HL-60 (cell line): Measurements from ENCODE around the gene UVSSA.

ENCODE experiments used
- DNase-seq, 2 experiments: peaks; one replicate each; pipeline ENCODE4 v3.0.0-alpha.2; 2010 to 2020; ENCODE audit warnings: low read depth in 1 of 2, low spot score in 1 of 2
- H3K27ac ChIP-seq: fragments of 250-450 bp; sonication (Bioruptor Pico); replicated peaks from 2 replicates; pipeline ENCODE4 v1.5.1; 2020; ENCODE audit warnings: mild to moderate bottlenecking, moderate library complexity
- H3K27me3 ChIP-seq: fragments of 250-450 bp; sonication (Bioruptor Pico); 2 replicates; pipeline ENCODE4 v1.5.1; 2021; ENCODE audit warnings: mild to moderate bottlenecking, moderate library complexity; ENCODE audit not compliant: insufficient read depth, poor library complexity, severe bottlenecking
- H3K4me3 ChIP-seq: replicated peaks from 2 replicates; pipeline ENCODE4 v1.5.1; 2011; ENCODE audit warnings: mild to moderate bottlenecking, control low read depth, low read length; ENCODE audit not compliant: insufficient read depth
- GABPA ChIP-seq: IDR thresholded peaks from 2 replicates; pipeline ENCODE4 v1.6.1; 2012; ENCODE audit warnings: low read depth
- POLR2AphosphoS5 ChIP-seq: IDR thresholded peaks from 2 replicates; pipeline ENCODE4 v1.6.1; 2012; ENCODE audit warnings: low read depth
- REST ChIP-seq: IDR thresholded peaks from 2 replicates; pipeline ENCODE4 v1.6.1; 2012; ENCODE audit warnings: low read depth; ENCODE audit not compliant: insufficient replicate concordance
- SPI1 ChIP-seq: IDR thresholded peaks from 2 replicates; pipeline ENCODE4 v1.6.1; 2012; ENCODE audit warnings: low read depth, mild to moderate bottlenecking, borderline replicate concordance
- TF ChIP-seq, protein P1 (sequence below): IDR thresholded peaks from one replicate; pipeline ENCODE4 v1.5.1; 2011; ENCODE audit warnings: low read length, control low read depth, inconsistent platforms; ENCODE audit not compliant: insufficient read depth

UVSSA gene

DNA sequence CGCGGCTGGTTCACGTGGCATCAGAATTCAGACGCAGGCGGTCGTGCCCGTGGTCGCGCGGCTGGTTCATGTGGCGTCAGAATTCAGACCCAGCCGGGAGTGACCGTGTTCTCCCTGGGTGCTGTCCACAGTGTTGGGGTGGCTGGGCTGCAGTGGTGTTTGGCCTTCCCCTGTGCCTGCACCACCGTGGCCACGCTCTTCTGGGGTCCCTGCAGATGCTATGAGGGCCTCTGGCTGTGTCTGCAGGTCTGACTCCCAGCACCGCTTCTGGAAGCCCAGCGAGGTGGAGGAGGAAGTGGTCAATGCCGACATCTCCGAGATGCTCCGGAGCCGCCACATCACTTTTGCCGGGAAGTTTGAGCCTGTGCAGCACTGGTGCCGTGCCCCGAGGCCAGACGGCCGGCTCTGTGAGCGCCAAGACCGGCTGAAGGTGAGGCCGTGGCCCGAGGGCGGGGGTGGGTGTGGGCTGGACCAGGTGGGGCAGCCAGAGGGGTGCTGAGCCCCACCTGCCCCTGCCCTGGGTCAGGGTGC lies 32.9 kb downstream of the UVSSA start:
- TF ChIP-seq GABPA: no peak
- TF ChIP-seq REST: no peak
- TF ChIP-seq SPI1: no peak
- TF ChIP-seq, protein P1, sequence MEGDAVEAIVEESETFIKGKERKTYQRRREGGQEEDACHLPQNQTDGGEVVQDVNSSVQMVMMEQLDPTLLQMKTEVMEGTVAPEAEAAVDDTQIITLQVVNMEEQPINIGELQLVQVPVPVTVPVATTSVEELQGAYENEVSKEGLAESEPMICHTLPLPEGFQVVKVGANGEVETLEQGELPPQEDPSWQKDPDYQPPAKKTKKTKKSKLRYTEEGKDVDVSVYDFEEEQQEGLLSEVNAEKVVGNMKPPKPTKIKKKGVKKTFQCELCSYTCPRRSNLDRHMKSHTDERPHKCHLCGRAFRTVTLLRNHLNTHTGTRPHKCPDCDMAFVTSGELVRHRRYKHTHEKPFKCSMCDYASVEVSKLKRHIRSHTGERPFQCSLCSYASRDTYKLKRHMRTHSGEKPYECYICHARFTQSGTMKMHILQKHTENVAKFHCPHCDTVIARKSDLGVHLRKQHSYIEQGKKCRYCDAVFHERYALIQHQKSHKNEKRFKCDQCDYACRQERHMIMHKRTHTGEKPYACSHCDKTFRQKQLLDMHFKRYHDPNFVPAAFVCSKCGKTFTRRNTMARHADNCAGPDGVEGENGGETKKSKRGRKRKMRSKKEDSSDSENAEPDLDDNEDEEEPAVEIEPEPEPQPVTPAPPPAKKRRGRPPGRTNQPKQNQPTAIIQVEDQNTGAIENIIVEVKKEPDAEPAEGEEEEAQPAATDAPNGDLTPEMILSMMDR: no peak
- no peak for TF ChIP-seq POLR2AphosphoS5
- Histone ChIP-seq H3K27me3 (no peaks in the 10 kb centered on the region), H3K27ac (no peak overlapping the region), H3K4me3 (no peak overlapping the region)
- no peak for DNase-seq

- no peak overlapping the region for H3K4me3 ChIP-seq
- no peaks in the 10 kb centered on the region for H3K27me3 ChIP-seq
- TF ChIP-seq, protein P1: no peak
- TF ChIP-seq POLR2AphosphoS5 (no peak), SPI1 (no peak), GABPA (no peak), REST (no peak)
- H3K27ac ChIP-seq: no peak overlapping the region
- DNase-seq: no peak
Measured at GRCh38 chr4:1380368-1381151, 33.6 kb downstream of the UVSSA start.

DNA sequence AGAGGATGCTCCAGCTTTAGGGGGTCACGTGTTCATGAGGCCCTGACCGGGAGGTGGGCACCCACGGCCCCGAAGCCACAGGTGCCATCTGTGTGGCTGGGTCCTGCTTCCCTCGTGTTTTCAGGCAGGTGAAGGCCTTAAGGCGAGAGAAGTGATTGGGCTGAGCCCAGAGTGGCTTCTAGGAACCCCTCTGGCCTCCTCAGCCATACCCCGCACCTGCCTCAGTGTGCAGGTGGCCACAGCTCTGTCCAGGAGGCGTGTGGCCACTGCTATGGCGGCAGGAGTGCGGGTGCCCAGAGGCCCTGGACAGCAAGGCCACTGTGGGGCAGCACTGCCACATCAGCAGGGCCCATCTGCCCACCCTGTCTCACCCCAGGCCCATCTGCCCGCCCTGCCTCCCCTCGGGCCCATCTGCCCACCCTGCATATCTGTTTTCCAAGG lies 34.2 kb downstream of the UVSSA start:
- no peak for DNase-seq

More for the DNA sequence above, 34.2 kb downstream of the UVSSA start:
- no peaks in the 10 kb centered on the region for H3K27me3 ChIP-seq
- no peak overlapping the region for H3K27ac ChIP-seq
- TF ChIP-seq, protein P1: no peak
- TF ChIP-seq REST (no peak), SPI1 (no peak), GABPA (no peak)
- H3K4me3 ChIP-seq: no peak overlapping the region
